Nephron (organoid): ENCODE measurements around the gene LRPAP1.

Experiments
- H3K27ac Mint-ChIP-seq, 3 experiments: 2 replicates each; pipeline ENCODE4 v1.8.0; 2020; ENCODE audit warnings: mixed read lengths in 3 of 3, mild to moderate bottlenecking in 2 of 3, moderate library complexity in 1 of 3
- H3K27me3 Mint-ChIP-seq: 2 replicates; pipeline ENCODE4 v1.8.0; 2021; ENCODE audit warnings: low read depth, mild to moderate bottlenecking, moderate library complexity, mixed read lengths
- H3K36me3 Mint-ChIP-seq: 2 replicates; pipeline ENCODE4 v1.8.0; 2020; ENCODE audit warnings: low read depth, mixed read lengths
- H3K4me1 Mint-ChIP-seq: 2 replicates; pipeline ENCODE4 v1.8.0; 2020; ENCODE audit warnings: mixed read lengths
- H3K4me3 Mint-ChIP-seq, 3 experiments: 2 replicates each; pipeline ENCODE4 v1.8.0; 2020; ENCODE audit warnings: mild to moderate bottlenecking in 3 of 3, mixed read lengths in 3 of 3, moderate library complexity in 2 of 3
- H3K9me3 Mint-ChIP-seq: 2 replicates; pipeline ENCODE4 v1.8.0; 2020; ENCODE audit warnings: mixed read lengths
- TF ChIP-seq, protein P1 (sequence below), 3 experiments: fragments of 200-600 bp; sonication (generic); IDR thresholded peaks; one replicate each; pipeline ENCODE4 v1.5.0; 2021; ENCODE audit warnings: antibody characterized with exemption in 3 of 3; ENCODE audit not compliant: unreplicated experiment in 3 of 3

Gene LRPAP1

DNA sequence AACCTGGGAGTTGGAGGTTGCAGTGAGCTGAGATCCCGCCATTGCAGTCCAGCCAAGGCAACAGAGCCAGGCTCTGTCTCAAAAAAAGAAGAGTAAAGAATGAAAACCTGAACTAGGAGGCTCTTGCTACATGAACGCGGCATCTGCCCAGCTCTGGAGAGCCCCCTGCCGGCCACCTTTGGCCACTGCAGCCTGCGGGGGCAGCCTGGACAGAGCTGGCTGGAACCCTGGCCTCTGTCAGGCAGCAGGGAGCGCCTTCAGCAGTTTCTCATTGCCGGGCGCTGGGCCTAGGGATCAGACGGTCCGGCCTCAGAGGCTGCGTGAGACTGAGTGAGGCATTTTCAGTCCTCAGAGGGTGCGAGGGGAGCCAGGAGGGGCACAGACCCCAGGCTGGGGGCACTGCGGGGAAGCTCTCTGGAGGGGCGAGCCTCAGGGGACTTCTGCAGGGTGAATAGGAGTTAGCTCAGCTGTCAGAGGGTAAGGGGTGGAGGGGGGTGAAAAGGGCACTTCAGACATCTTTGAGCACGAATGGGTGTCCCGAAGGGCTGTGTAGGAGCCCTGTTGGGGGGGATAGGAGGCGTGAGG, 51.6 kb downstream of the LRPAP1 start:
- Mint-ChIP-seq H3K9me3 (no peaks in the 10 kb centered on the region), H3K27me3 (peaks cover 3% of the 10 kb centered on the region), H3K4me3 (no peak overlapping the region), H3K4me1 (peaks cover 22% of the 10 kb centered on the region), H3K27ac (no peak overlapping the region), H3K36me3 (no peaks in the 10 kb centered on the region)
- TF ChIP-seq, protein P1, sequence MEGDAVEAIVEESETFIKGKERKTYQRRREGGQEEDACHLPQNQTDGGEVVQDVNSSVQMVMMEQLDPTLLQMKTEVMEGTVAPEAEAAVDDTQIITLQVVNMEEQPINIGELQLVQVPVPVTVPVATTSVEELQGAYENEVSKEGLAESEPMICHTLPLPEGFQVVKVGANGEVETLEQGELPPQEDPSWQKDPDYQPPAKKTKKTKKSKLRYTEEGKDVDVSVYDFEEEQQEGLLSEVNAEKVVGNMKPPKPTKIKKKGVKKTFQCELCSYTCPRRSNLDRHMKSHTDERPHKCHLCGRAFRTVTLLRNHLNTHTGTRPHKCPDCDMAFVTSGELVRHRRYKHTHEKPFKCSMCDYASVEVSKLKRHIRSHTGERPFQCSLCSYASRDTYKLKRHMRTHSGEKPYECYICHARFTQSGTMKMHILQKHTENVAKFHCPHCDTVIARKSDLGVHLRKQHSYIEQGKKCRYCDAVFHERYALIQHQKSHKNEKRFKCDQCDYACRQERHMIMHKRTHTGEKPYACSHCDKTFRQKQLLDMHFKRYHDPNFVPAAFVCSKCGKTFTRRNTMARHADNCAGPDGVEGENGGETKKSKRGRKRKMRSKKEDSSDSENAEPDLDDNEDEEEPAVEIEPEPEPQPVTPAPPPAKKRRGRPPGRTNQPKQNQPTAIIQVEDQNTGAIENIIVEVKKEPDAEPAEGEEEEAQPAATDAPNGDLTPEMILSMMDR (IDR thresholded peaks at IDR 0.05; ENCODE audit: unreplicated experiment in 3 of 3), result peak; percentile 100

DNA sequence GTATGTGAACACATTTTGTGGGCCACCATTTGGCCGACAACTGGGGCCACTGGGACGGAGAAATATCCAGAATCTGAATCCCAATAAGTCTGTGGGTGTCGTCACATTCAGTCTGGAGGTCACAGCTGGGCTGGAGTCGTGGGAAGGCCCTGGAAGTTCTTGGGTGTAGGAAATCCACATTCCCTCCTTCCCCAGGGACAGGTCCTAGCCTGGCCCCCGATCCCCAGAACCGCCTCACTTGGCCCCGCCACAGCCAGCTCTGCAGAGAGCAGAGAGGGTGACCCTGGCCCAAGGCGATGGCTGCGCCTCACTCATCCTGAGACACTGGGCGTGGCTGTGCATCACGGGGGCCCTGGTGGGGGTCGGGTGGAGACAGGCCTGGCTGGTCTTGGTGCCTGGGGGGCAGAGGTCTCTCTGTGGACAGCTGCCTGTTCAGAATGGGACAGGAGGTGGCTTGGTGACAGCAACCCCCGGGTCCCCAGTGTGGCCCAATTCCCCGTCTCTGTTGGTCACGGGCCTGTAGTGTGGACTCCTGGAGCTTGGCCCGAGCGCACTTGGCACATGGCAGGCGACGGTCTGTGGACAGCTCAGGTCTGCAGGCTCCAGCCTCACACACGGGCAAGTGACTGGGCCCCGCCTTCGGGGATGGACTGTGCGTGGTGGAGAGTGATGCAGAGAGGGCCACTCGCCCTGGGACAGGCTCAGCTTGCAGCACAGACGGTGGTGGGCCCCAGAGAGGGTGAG, 52.7 kb downstream of the LRPAP1 start:
- Mint-ChIP-seq H3K27ac (no peak overlapping the region), H3K36me3 (no peaks in the 10 kb centered on the region), H3K9me3 (no peaks in the 10 kb centered on the region), H3K4me3 (no peak overlapping the region), H3K27me3 (peaks cover 3% of the 10 kb centered on the region), H3K4me1 (peaks cover 22% of the 10 kb centered on the region)
- TF ChIP-seq, protein P1 (IDR thresholded peaks at IDR 0.05; ENCODE audit: unreplicated experiment in 3 of 3), result no peak

DNA sequence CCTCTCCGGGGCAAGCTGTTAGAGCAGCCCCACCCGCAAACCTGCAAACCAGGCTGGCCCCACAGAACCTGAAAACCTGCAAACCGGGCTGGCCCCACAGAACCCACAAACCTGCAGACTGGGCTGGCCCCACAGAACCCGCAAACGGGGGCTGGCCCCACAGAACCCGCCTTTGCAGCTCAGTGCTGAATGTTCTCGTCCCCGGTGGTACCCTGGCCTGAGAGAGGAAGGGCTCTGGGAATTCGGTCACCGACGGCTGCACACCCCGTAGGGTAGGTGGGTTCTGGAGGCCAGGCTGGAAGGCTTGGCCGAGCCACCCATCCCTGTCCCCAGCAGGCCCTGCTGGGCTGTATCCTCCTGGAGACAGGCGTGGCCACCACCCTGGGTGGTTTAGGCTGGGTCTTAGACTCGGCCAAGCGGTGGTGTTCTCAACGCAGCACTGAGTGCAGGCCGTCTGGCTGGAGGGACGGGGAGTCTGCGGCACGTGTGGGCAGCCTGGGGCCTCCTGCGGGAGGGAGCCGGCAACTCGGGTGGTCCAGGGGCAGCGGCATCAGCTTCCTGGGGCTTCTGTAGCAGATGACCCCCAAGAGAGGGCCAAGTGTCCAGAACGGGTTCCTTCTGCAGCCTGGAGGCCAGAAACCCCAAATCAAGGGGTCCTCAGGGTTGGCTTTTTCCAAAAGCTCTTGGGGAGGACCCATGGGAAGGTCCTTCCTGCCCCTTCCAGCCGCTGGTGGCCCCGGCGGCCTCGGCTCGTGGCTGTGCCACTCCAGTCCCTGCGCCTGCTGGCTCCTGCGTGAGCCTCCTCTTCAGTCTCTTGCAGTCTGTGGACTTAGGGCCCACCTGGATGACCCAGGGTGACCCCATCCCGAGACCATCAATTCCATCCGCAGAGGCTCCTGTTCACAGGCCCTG, 53.5 kb downstream of the LRPAP1 start:
- Mint-ChIP-seq H3K27me3 (peaks cover 3% of the 10 kb centered on the region), H3K36me3 (no peaks in the 10 kb centered on the region), H3K27ac (no peak overlapping the region), H3K4me1 (peaks cover 21% of the 10 kb centered on the region), H3K4me3 (no peak overlapping the region), H3K9me3 (no peaks in the 10 kb centered on the region)
- TF ChIP-seq, protein P1 (IDR thresholded peaks at IDR 0.05; ENCODE audit: unreplicated experiment in 3 of 3), result no peak

DNA sequence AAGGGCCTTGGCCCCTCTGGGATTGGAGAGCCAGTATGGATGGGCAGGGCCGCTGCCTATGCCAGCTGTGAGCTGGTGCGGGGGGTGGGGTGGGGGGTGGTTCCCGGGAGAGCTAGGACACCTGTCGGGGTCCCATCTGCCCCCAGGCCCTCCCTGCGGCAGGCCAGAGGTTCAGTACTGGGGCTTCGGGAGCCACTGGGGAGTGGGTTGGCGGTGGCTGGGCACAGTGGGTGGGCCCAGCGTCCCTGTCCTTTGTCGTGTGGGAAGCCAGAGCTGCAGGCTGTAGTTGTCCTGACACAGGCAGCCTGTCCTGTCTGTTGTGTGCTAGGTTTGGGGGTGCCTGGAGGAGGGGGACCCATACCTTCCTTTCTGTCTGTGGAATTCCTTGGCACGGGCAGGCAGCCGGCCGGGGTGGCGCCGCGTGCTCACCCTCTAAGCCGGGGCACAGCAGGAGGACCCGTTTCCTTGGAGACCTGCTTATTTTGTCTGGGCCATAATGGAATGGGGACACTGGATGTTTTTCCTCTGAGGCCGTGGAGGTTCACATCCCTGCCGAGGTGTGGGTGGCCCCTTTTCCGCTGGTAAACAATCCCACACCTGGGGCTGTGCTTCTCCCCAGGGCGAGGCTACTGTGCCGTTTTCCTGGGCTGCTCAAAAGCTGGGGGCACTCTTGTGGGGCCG, 54.3 kb downstream of the LRPAP1 start:
- Mint-ChIP-seq H3K4me1 (peaks cover 16% of the 10 kb centered on the region), H3K27me3 (peaks cover 3% of the 10 kb centered on the region), H3K4me3 (no peak overlapping the region), H3K9me3 (no peaks in the 10 kb centered on the region), H3K27ac (no peak overlapping the region), H3K36me3 (no peaks in the 10 kb centered on the region)
- TF ChIP-seq, protein P1 (IDR thresholded peaks at IDR 0.05; ENCODE audit: unreplicated experiment in 3 of 3), result no peak

DNA sequence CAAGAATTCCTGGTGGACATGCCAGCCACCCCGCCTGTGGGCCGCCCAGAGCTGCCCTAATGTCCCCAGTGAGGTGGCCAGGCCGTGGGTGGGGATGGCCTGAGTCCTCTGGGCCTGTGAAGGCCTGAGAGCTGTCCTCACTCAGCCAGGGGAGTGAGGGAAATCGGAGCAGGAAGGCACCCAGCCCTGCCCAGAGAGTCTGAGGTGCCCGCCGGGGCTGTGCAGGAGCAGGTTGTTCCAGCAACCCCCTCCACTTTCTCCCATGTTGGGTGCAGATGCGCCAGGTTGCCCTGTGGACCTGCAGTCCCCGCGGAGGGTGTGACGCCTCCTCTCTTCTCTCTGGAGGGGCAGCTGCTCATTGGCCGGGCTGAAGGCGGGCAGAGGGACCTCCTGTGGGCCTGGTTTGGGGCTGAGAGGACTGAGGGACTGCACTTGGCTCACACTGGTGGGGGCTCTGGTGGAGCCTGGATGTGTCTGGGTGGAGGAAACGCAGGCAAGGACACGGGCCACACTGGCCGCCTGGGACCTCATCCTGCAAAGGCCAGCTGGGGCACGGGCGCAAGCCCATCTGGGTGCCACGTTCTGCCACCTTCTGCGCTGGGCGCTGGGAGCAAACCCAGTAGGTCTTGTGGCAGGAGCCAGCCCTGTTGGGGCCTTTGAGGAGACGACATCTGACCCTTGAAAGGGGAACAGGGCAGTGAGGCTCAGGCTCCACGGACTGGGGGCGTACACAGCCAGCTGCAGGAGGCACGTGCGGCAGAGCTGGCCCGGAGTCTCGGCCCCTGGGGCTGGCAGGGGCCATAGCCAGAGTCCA, 55.1 kb downstream of the LRPAP1 start:
- Mint-ChIP-seq H3K4me1 (peaks cover 16% of the 10 kb centered on the region), H3K27ac (no peak overlapping the region), H3K4me3 (no peak overlapping the region), H3K27me3 (no peaks in the 10 kb centered on the region), H3K9me3 (no peaks in the 10 kb centered on the region), H3K36me3 (no peaks in the 10 kb centered on the region)
- TF ChIP-seq, protein P1 (IDR thresholded peaks at IDR 0.05; ENCODE audit: unreplicated experiment in 3 of 3), result no peak
